ENCODE results near the gene TMED1. TPM values are rescaled to one million over a fixed set of nuclear protein-coding genes. Genes with fewer than 3 reads are reported as not detected.
A peak's percentile ranks its signal among the peaks of the same experiment; 100 is the strongest.

Gene TMED1
- total RNA-seq, 1 donor from 2014 or later, result 20.0 TPM

DNA sequence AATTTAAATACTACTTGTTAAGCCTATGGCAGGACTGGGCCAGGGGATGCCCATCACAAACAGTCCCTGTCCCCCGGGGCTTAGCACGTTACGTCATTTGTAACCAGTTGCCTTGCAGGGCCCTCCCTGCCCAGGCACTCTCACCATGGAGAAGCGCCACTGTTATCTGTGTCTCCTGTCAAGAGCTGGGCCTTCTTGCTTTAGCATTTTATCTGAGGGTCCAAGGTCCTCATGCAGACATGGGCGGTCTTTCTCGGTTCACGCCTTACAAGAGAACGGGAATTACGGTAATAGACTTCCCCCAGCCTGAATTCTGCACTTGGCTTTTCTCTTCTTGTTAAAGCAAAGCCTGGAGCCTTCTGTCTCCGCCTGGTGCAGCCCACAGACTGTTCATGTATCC is 46.1 kb downstream of the TMED1 start:
- DNase-seq (ENCODE audit: low spot score) (no peak), ATAC-seq (no peak)
- intact Hi-C loops (cut with DNase I), result no loop called here

DNA sequence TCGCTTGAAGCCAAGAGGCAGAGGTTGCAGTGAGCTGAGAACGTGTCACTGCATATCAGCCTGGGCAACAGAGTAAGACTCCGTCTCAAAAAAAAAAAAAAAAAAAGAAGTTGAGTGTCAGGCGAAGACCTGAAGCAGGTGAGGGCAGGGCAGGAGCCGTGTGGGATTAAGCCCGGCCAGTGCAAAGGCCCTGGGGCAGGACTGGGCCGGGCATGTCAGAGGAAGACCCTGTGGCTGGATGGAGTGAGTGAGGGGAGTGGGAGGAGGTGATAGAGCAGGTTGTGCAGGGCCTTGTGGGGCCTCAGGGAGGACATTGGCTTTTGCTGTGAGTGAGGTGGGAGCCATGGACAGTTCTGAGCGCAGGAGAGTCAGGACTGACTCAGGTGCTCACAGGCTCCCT is 47.9 kb downstream of the TMED1 start:
- DNase-seq (ENCODE audit: low spot score) (no peak), ATAC-seq (no peak)
- intact Hi-C loops (cut with DNase I), result no loop called here

DNA sequence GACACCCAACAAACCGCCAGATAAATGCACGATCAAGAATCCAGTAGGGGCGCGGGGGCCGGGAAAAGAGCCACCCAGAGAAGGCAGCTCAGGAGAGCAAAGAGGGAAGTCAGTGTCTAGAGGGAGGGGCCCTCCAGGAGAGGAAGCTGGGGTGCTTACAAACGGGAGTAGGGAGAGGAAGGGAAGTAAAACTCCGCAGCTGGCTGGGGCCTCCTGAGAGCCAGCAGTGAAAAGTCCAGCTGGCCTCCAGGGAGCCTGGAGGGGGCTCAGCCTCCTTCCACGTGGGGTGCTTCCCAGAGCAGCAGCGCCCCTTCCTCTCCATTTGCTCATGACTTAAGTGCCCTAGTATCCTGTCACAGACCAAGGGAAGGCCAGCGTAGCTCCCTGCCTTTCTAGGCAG is 51.8 kb downstream of the TMED1 start:
- intact Hi-C loops (cut with DNase I), result no loop called here
- peak; percentile 65 for ATAC-seq
- DNase-seq (ENCODE audit: low spot score), result no peak

DNA sequence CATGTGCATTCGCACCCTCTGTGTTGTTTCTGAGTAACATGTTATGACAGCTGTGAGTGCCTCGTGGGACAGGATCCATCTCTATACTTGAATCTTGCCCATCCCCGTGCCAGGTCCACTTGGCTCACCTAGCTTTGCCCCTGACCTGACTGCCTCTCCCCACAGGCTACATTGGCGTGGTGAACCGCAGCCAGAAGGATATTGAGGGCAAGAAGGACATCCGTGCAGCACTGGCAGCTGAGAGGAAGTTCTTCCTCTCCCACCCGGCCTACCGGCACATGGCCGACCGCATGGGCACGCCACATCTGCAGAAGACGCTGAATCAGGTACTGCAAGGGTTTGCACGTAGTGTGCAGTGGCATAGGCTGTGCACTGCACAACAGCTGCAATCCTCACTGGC is 53.2 kb downstream of the TMED1 start:
- ATAC-seq, result no peak
- intact Hi-C loops (cut with DNase I), result no loop called here
- DNase-seq (ENCODE audit: low spot score), result no peak

Small RNA genes within 50 kb of the gene (microRNA-seq; reads per million reads assigned to microRNA genes)
- not detected for gene MIR199A1
- gene MIR6793, result not detected

Other genes starting within 250 kb of the TMED1 start
- gene AP1M2, start 248.9 kb downstream of the TMED1 start, total RNA-seq, result not detected
- gene SLC44A2, start 210.7 kb downstream of the TMED1 start, total RNA-seq, result 281 TPM
- 198 TPM for gene ILF3, start 181.9 kb downstream of the TMED1 start, total RNA-seq
- gene QTRT1, start 134.8 kb downstream of the TMED1 start, total RNA-seq, result 43.8 TPM
- 136 TPM for gene DNM2, start 118.1 kb downstream of the TMED1 start, total RNA-seq
- 2.7 TPM for gene C19orf38, start 12.2 kb upstream of the TMED1 start, total RNA-seq
- 33.3 TPM for gene CARM1, start 35.3 kb upstream of the TMED1 start, total RNA-seq
- gene YIPF2, start 92.4 kb upstream of the TMED1 start, total RNA-seq, result 33.1 TPM
- gene TIMM29, start 92.6 kb upstream of the TMED1 start, total RNA-seq, result 14.4 TPM
- gene SMARCA4, start 124.8 kb upstream of the TMED1 start, total RNA-seq, result 77.8 TPM

Measured in sciatic nerve (tissue), 2 donors.